ENCODE measurements around the gene EHBP1L1.

Gene EHBP1L1

DNA sequence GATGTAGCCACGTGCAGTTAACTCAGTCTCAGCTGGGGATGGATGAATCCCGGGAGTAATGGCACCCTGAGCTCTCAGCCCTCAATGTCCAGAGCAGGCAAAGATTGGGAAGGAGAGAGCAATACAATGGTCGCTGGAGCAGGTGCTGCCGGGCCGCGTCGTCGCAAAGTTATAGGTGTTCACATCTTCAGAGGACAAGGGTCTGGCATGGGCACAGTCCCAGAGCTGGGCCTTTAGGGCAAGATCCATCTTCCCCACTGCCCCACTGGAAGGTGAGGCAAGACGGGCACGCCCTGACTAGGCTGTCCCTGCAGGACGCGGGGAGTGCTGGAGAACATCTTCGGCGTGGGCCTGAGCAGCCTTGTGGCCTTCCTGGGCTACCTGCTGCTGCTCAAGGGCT lies 47.3 kb downstream of the EHBP1L1 start:
- TF ChIP-seq CTCF (conservative IDR thresholded peaks at IDR 0.05; ENCODE audit: control insufficient read depth, insufficient read depth, low read depth, low read length) = no peak
- no peak overlapping the region for H3K4me3 ChIP-seq (ENCODE audit: control insufficient read depth, low read depth, low read length)
- DNase-seq (ENCODE audit: low read depth) = no peak

GRCh38 chr11:65623852-65624616 lies 48.2 kb downstream of the EHBP1L1 start:
- DNase-seq (ENCODE audit: low read depth) = no peak
- H3K4me3 ChIP-seq (ENCODE audit: control insufficient read depth, low read depth, low read length) = no peak overlapping the region
- no peak for TF ChIP-seq CTCF (conservative IDR thresholded peaks at IDR 0.05; ENCODE audit: control insufficient read depth, insufficient read depth, low read depth, low read length)

DNA sequence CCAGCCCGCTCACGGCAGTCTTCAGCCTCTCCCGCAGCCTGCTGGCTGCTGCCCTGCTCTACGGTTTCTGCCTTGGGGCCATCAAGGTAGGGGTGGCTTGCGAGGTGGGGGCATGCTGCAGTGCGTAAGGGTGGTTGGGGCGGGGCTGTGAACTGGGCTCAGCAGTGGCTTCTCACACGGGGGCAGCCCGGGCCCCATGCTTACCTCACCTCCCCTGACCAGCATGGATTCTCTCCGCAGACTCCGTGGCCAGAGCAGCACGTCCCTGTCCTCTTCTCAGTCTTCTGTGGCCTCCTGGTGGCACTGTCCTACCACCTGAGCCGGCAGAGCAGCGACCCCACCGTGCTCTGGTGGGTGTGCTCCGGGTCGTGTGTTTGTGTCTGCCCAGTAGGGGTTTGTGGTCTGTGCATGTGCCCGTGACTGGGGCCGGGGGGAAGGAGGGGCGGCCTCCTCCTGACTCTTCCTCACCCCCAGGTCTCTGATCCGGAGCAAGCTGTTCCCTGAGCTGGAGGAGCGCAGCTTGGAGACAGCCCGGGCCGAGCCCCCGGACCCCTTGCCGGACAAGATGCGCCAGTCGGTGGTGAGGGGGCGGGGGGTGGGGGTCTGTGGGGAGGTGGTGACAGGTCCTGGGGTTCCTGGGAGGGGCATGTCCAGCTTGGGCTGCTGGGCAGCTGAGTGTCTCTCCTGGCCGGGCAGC lies 49.2 kb downstream of the EHBP1L1 start:
- H3K4me3 ChIP-seq (ENCODE audit: control insufficient read depth, low read depth, low read length) = no peak overlapping the region
- TF ChIP-seq CTCF (conservative IDR thresholded peaks at IDR 0.05; ENCODE audit: control insufficient read depth, insufficient read depth, low read depth, low read length) = no peak
- no peak for DNase-seq (ENCODE audit: low read depth)

DNA sequence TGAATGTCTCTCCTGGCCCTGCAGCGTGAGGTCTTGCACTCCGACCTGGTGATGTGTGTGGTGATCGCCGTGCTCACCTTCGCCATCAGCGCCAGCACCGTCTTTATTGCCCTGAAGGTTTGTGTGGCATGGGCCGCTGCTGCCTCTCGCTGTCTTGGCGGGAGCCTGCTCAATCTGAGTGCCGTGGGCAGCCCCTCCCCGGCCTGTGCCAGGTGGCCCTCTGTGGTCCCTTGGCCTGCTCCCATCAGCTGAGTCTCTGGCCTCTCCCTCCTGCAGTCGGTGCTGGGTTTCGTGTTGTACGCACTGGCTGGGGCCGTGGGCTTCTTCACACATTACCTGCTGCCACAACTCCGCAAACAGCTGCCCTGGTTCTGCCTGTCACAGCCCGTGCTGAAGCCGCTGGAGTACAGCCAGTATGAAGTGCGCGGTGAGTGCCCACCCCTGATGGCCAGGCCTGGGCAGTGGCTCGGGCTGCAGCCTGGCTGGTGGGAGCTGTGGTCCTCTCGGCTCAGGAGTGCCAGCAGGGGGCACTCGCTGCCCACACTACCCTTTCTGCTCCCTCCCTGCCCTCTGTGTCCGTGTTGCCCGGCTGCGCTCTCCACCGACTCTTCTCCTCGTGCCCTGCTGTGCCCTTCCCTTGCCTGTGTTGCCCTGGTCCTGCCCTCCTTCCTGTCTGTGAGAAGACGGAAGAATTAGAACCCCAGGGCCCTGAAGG lies 49.9 kb downstream of the EHBP1L1 start:
- peak; percentile 41 for DNase-seq (ENCODE audit: low read depth)
- no peak overlapping the region for H3K4me3 ChIP-seq (ENCODE audit: control insufficient read depth, low read depth, low read length)
- TF ChIP-seq CTCF (conservative IDR thresholded peaks at IDR 0.05; ENCODE audit: control insufficient read depth, insufficient read depth, low read depth, low read length) = peak; percentile 39

DNA sequence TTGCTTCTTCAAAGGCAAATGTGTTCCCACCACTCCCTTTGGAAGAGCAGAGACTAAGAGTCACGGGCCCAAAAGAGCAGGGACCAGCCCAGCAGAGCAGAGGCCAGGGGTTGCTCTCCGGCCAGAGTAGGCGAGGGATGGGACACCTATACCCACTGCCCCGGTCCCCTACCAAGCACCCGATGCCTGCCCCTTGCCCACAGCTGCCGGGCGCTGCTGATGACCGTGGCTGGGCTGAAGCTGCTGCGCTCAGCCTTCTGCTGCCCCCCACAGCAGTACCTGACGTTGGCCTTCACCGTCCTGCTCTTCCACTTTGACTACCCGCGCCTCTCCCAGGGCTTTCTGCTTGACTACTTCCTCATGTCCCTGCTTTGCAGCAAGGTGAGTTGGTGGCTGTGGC lies 51.3 kb downstream of the EHBP1L1 start:
- DNase-seq (ENCODE audit: low read depth) = no peak
- TF ChIP-seq CTCF (conservative IDR thresholded peaks at IDR 0.05; ENCODE audit: control insufficient read depth, insufficient read depth, low read depth, low read length) = no peak
- no peak overlapping the region for H3K4me3 ChIP-seq (ENCODE audit: control insufficient read depth, low read depth, low read length)

DNA sequence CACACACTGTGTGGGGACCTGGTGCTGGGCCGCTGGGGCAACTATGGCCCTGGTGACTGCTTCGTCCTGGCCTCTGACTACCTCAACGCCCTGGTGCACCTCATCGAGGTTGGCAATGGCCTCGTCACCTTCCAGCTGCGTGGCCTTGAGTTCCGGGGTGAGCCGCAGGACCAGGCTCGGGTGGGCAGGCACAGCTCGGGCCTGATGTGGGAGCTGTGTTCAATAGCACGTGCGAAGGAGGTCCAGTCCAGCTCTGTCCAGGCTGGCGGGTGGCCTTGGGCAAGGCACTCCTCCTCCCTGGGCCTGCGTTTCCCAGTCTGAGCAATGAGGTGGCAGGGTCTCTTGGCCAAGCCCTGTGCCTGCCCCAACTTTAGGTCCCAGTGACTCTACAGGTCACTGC lies 53.7 kb downstream of the EHBP1L1 start:
- no peak for TF ChIP-seq CTCF (conservative IDR thresholded peaks at IDR 0.05; ENCODE audit: control insufficient read depth, insufficient read depth, low read depth, low read length)
- no peak for DNase-seq (ENCODE audit: low read depth)
- H3K4me3 ChIP-seq (ENCODE audit: control insufficient read depth, low read depth, low read length) = no peak overlapping the region
